Activated CD4-positive, alpha-beta T cell treated with anti-CD3 and anti-CD28 coated beads, Interleukin-2, amount 50 U/mL, for 4 hours (primary cell): ENCODE results near the gene RORB.

Experiments used
- DNase-seq, 2 experiments: peaks; one replicate each; pipeline ENCODE4 v3.0.0-alpha.2; 2020

Gene RORB

GRCh38 chr9:74609671-74610405 is 112.7 kb downstream of the RORB start:
- DNase-seq, result no peak

- DNase-seq, result no peak
Measured at GRCh38 chr9:74610523-74611061, 113.5 kb downstream of the RORB start.

- no peak for DNase-seq
Measured at GRCh38 chr9:74630228-74630627, 133.1 kb downstream of the RORB start.

GRCh38 chr9:74639112-74639511 is 142.0 kb downstream of the RORB start:
- no peak for DNase-seq

GRCh38 chr9:74642376-74642775 is 145.2 kb downstream of the RORB start:
- no peak for DNase-seq

- DNase-seq, result no peak
Measured at GRCh38 chr9:74643303-74643923, 146.3 kb downstream of the RORB start.

- no peak for DNase-seq
Measured at GRCh38 chr9:74644023-74644422, 146.9 kb downstream of the RORB start.

- no peak for DNase-seq
Measured at GRCh38 chr9:74645007-74645639, 148.0 kb downstream of the RORB start.

GRCh38 chr9:74653410-74654080 is 156.4 kb downstream of the RORB start:
- DNase-seq, result no peak

- DNase-seq, result no peak
Measured at GRCh38 chr9:74662674-74663073, 165.5 kb downstream of the RORB start.

- no peak for DNase-seq
Measured at GRCh38 chr9:74663439-74663838, 166.3 kb downstream of the RORB start.

- DNase-seq, result no peak
Measured at GRCh38 chr9:74666625-74667316, 169.6 kb downstream of the RORB start.

- no peak for DNase-seq
Measured at GRCh38 chr9:74672237-74672636, 175.1 kb downstream of the RORB start.

GRCh38 chr9:74674077-74674476 is 176.9 kb downstream of the RORB start:
- DNase-seq, result no peak

- no peak for DNase-seq
Measured at GRCh38 chr9:74681906-74682305, 184.8 kb downstream of the RORB start.

- DNase-seq, result no peak
Measured at GRCh38 chr9:74683322-74683721, 186.2 kb downstream of the RORB start.

- DNase-seq, result no peak
Measured at GRCh38 chr9:74691058-74691457, 193.9 kb downstream of the RORB start.

- no peak for DNase-seq
Measured at GRCh38 chr9:74696520-74696919, 199.4 kb downstream of the RORB start.

- DNase-seq, result no peak
Measured at GRCh38 chr9:74697535-74697934, 200.4 kb downstream of the RORB start.

- DNase-seq, result no peak
Measured at GRCh38 chr9:74711341-74711740, 214.2 kb downstream of the RORB start.

- DNase-seq, result no peak
Measured at GRCh38 chr9:74718709-74719108, 221.6 kb downstream of the RORB start.

- no peak for DNase-seq
Measured at GRCh38 chr9:74719306-74719705, 222.2 kb downstream of the RORB start.
